GM12875 (cell line): ENCODE data around the gene WNT9A.

Source experiments
- H3K4me3 ChIP-seq: one replicate; pipeline ENCODE4 v1.5.1; 2011; ENCODE audit warnings: low read depth, low read length, control low read depth
- CTCF ChIP-seq: IDR thresholded peaks from 2 replicates; pipeline ENCODE4 v1.5.1; 2011; ENCODE audit warnings: low read depth, mild to moderate bottlenecking, control low read depth, inconsistent platforms, low read length, moderate library complexity, borderline replicate concordance; ENCODE audit not compliant: insufficient read depth

Gene WNT9A

GRCh38 chr1:227942716-227943261, 4.9 kb downstream of the WNT9A start:
- TF ChIP-seq CTCF = no peak

GRCh38 chr1:227942021-227942715, 5.6 kb downstream of the WNT9A start:
- no peak for TF ChIP-seq CTCF
- H3K4me3 ChIP-seq = no peak overlapping the region

More at GRCh38 chr1:227942716-227943261, 4.9 kb downstream of the WNT9A start:
- H3K4me3 ChIP-seq = no peak overlapping the region

- H3K4me3 ChIP-seq = no peak overlapping the region
Measured at GRCh38 chr1:227941509-227942020, 6.2 kb downstream of the WNT9A start.

GRCh38 chr1:227940791-227941241, 6.9 kb downstream of the WNT9A start:
- no peak overlapping the region for H3K4me3 ChIP-seq
- TF ChIP-seq CTCF = no peak

More at GRCh38 chr1:227941509-227942020, 6.2 kb downstream of the WNT9A start:
- TF ChIP-seq CTCF = no peak

- TF ChIP-seq CTCF = no peak
- H3K4me3 ChIP-seq = no peak overlapping the region
Measured at GRCh38 chr1:227939791-227940771, 7.7 kb downstream of the WNT9A start.

GRCh38 chr1:227938911-227939790, 8.6 kb downstream of the WNT9A start:
- TF ChIP-seq CTCF = no peak
- H3K4me3 ChIP-seq = no peak overlapping the region
